ENCODE results near the gene MBD2. TPM values are rescaled to one million over a fixed set of nuclear protein-coding genes. Genes with fewer than 3 reads are reported as not detected.
"Not testable (repeated sequence)": the region's sequence is repeated elsewhere in the genome, so short reads cannot be mapped to it uniquely, and the experiment has no call there.

Gene MBD2
- total RNA-seq, 5 donors from 2014 or later (not counting 1 experiment from before 2014, with no cell fraction given): 83.8 to 107 (median 97.5) TPM

- ATAC-seq (replicated peaks in 1 of 4); H3K4me1 Mint-ChIP-seq; H3K9me3 ChIP-seq; H3K36me3 Mint-ChIP-seq; H3K4me3 Mint-ChIP-seq; H3K9me3 Mint-ChIP-seq; H3K27ac ChIP-seq (ENCODE audit: low read length); DNase-seq; H3K36me3 ChIP-seq (ENCODE audit: control insufficient read depth in 2 of 2, extremely low read depth in 1 of 2, insufficient read depth in 1 of 2, low read length in 1 of 2); H3K27me3 ChIP-seq (replicated peaks in 1 of 2; ENCODE audit: control insufficient read depth in 2 of 2, extremely low read depth in 1 of 2, insufficient read depth in 2 of 2, low read length in 1 of 2); H3K27ac Mint-ChIP-seq; H3K27me3 Mint-ChIP-seq; H3K4me1 ChIP-seq (ENCODE audit: control insufficient read depth in 1 of 2, extremely low read depth in 1 of 2, insufficient read depth in 2 of 2, low read length in 2 of 2); POLR2A ChIA-PET; H3K4me3 ChIP-seq (ENCODE audit: control insufficient read depth in 1 of 2, extremely low read depth in 1 of 2, low read length in 1 of 2): not testable (repeated sequence)
- CTCF ChIA-PET: interaction anchor here in 1 of 2 donors (0.7 kb wide), 1 partner anchor 1068 kb away, joined by 3 read pairs; no protein-coding TSS in a partner anchor
- no CpG with 5 or more reads among the region's 4 CpGs for WGBS (ENCODE audit: insufficient coverage)
Observed at GRCh38 chr18:54123720-54124440, 100.6 kb downstream of the MBD2 start.

DNA sequence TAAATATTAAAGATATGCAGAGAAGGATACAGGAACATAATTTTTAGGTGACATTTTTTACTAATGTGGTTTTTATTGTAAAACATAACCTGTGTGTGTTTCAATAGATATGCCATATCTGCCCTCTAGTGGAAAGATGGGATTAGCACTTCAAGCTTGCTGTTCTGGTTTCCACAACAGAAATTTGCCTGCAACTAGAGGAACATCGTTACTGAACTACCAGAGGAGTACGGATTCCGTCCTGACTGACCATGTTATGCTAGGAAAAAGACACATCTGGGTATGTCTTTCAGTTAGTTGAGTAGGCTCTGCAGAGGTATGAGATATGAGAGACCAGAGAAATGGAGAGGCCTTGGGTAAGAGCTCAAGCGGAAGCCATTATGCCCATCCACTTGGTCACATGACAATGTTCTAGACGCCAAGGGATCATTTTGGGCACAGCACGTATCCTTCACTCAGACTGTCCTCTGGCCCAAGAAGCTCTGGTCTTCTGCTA lies 104.9 kb downstream of the MBD2 start:
- CTCF ChIA-PET: interaction anchor here (0.5 to 1.4 kb wide), 8 partner anchors 13 to 552 kb away, joined by 3 to 4 read pairs (median 3); no protein-coding TSS in a partner anchor
- Mint-ChIP-seq H3K27me3 (peaks cover 4 to 9% of the 10 kb centered on the region in 2 donors), H3K4me3 (peak overlapping the region in 1 of 3 donors; percentile 7), H3K4me1 (peaks cover 2 to 5% (median 3%) of the 10 kb centered on the region in 3 donors), H3K9me3 (no peaks in the 10 kb centered on the region), H3K27ac (no peak overlapping the region), H3K36me3 (no peaks in the 10 kb centered on the region)
- Histone ChIP-seq H3K4me1 (ENCODE audit: control insufficient read depth in 1 of 2, extremely low read depth in 1 of 2, insufficient read depth in 2 of 2, low read length in 2 of 2) (no peaks in the 10 kb centered on the region), H3K27ac (ENCODE audit: low read length) (no peak overlapping the region), H3K4me3 (ENCODE audit: control insufficient read depth in 1 of 2, extremely low read depth in 1 of 2, low read length in 1 of 2) (no peak overlapping the region), H3K27me3 (replicated peaks in 1 of 2; ENCODE audit: control insufficient read depth in 2 of 2, extremely low read depth in 1 of 2, insufficient read depth in 2 of 2, low read length in 1 of 2) (no peaks in the 10 kb centered on the region), H3K36me3 (ENCODE audit: control insufficient read depth in 2 of 2, extremely low read depth in 1 of 2, insufficient read depth in 1 of 2, low read length in 1 of 2) (no peaks in the 10 kb centered on the region), H3K9me3 (no peaks in the 10 kb centered on the region)
- DNase-seq: peak in 3 of 35 experiments; percentile 4 to 60 (median 8)
- POLR2A ChIA-PET: no interaction called here
- 17% methylated on average over 4 of the region's 6 CpGs for WGBS (ENCODE audit: insufficient coverage)
- ATAC-seq (replicated peaks in 1 of 4): peak in 2 of 4 experiments; percentile 36 to 56

GRCh38 chr18:54117853-54118773 lies 106.4 kb downstream of the MBD2 start:
- no peak overlapping the region for H3K27ac Mint-ChIP-seq
- peaks cover 4 to 15% of the 10 kb centered on the region in 2 donors for H3K27me3 Mint-ChIP-seq
- H3K4me1 Mint-ChIP-seq: peaks cover 2 to 5% (median 3%) of the 10 kb centered on the region in 3 donors
- ChIA-PET POLR2A (no interaction called here), CTCF (interaction anchor here in 1 of 2 donors (0.5 kb wide), 1 partner anchor 707 kb away, joined by 3 read pairs; no protein-coding TSS in a partner anchor)
- no peak for ATAC-seq (replicated peaks in 1 of 4)
- H3K9me3 ChIP-seq: no peaks in the 10 kb centered on the region
- H3K27me3 ChIP-seq (replicated peaks in 1 of 2; ENCODE audit: control insufficient read depth in 2 of 2, extremely low read depth in 1 of 2, insufficient read depth in 2 of 2, low read length in 1 of 2): no peaks in the 10 kb centered on the region
- DNase-seq: no peak
- WGBS (ENCODE audit: insufficient coverage): 100% methylated on average over 1 of the region's 9 CpGs
- no peak overlapping the region for H3K4me3 ChIP-seq (ENCODE audit: control insufficient read depth in 1 of 2, extremely low read depth in 1 of 2, low read length in 1 of 2)
- no peaks in the 10 kb centered on the region for H3K36me3 ChIP-seq (ENCODE audit: control insufficient read depth in 2 of 2, extremely low read depth in 1 of 2, insufficient read depth in 1 of 2, low read length in 1 of 2)
- no peak overlapping the region for H3K4me3 Mint-ChIP-seq
- H3K27ac ChIP-seq (ENCODE audit: low read length): no peak overlapping the region
- no peaks in the 10 kb centered on the region for H3K9me3 Mint-ChIP-seq
- no peaks in the 10 kb centered on the region for H3K4me1 ChIP-seq (ENCODE audit: control insufficient read depth in 1 of 2, extremely low read depth in 1 of 2, insufficient read depth in 2 of 2, low read length in 2 of 2)
- no peaks in the 10 kb centered on the region for H3K36me3 Mint-ChIP-seq

- no peak for DNase-seq
- Histone ChIP-seq H3K4me3 (ENCODE audit: control insufficient read depth in 1 of 2, extremely low read depth in 1 of 2, low read length in 1 of 2) (no peak overlapping the region), H3K36me3 (ENCODE audit: control insufficient read depth in 2 of 2, extremely low read depth in 1 of 2, insufficient read depth in 1 of 2, low read length in 1 of 2) (no peaks in the 10 kb centered on the region), H3K4me1 (ENCODE audit: control insufficient read depth in 1 of 2, extremely low read depth in 1 of 2, insufficient read depth in 2 of 2, low read length in 2 of 2) (no peaks in the 10 kb centered on the region), H3K9me3 (no peaks in the 10 kb centered on the region), H3K27ac (ENCODE audit: low read length) (no peak overlapping the region), H3K27me3 (replicated peaks in 1 of 2; ENCODE audit: control insufficient read depth in 2 of 2, extremely low read depth in 1 of 2, insufficient read depth in 2 of 2, low read length in 1 of 2) (no peaks in the 10 kb centered on the region)
- Mint-ChIP-seq H3K4me3 (no peak overlapping the region), H3K9me3 (no peaks in the 10 kb centered on the region), H3K27ac (no peak overlapping the region), H3K27me3 (peaks cover 4 to 21% of the 10 kb centered on the region in 2 donors), H3K36me3 (no peaks in the 10 kb centered on the region), H3K4me1 (peaks cover 2 to 5% (median 3%) of the 10 kb centered on the region in 3 donors)
- POLR2A ChIA-PET: no interaction called here
- no peak for ATAC-seq (replicated peaks in 1 of 4)
- CTCF ChIA-PET: no interaction called here
- no CpG with 5 or more reads among the region's 3 CpGs for WGBS (ENCODE audit: insufficient coverage)
Observed at GRCh38 chr18:54116541-54117257, 107.8 kb downstream of the MBD2 start.

DNA sequence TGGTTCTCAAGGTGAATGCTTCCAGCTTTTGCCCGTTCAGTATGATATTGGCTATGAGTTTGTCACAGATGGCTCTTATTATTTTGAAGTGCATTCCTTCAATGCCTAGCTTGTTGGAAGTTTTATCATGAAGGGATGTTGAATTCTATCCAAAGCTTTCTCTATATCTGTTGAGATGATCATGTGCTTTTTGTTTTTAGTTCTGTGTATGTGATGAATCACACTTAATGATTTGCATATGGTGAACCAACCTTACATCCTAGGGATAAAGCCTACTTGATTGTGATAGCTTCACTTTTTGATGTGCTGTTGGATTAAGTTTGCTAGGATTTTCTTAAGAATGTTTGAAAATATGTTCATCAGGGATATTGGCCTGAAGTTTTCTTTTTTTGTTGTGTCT lies 112.1 kb downstream of the MBD2 start:
- Histone ChIP-seq H3K4me3 (ENCODE audit: control insufficient read depth in 1 of 2, extremely low read depth in 1 of 2, low read length in 1 of 2) (no peak overlapping the region), H3K27ac (ENCODE audit: low read length) (no peak overlapping the region), H3K27me3 (replicated peaks in 1 of 2; ENCODE audit: control insufficient read depth in 2 of 2, extremely low read depth in 1 of 2, insufficient read depth in 2 of 2, low read length in 1 of 2) (no peaks in the 10 kb centered on the region), H3K36me3 (ENCODE audit: control insufficient read depth in 2 of 2, extremely low read depth in 1 of 2, insufficient read depth in 1 of 2, low read length in 1 of 2) (no peaks in the 10 kb centered on the region), H3K4me1 (ENCODE audit: control insufficient read depth in 1 of 2, extremely low read depth in 1 of 2, insufficient read depth in 2 of 2, low read length in 2 of 2) (no peaks in the 10 kb centered on the region), H3K9me3 (peaks cover 2% of the 10 kb centered on the region)
- ATAC-seq (replicated peaks in 1 of 4) (no peak), DNase-seq (no peak)
- no peaks in the 10 kb centered on the region for H3K4me1 Mint-ChIP-seq
- ChIA-PET POLR2A (interaction anchor here in 1 of 2 donors (0.6 kb wide), 1 partner anchor 176 kb away, joined by 3 read pairs; no protein-coding TSS in a partner anchor), CTCF (interaction anchor here in 1 of 2 donors (0.7 kb wide), 1 partner anchor 10 kb away, joined by 7 read pairs; no protein-coding TSS in a partner anchor)
- no CpG with 5 or more reads among the region's 1 CpG for WGBS (ENCODE audit: insufficient coverage)
- H3K9me3 Mint-ChIP-seq: peaks cover 0 to 3% (median 0%) of the 10 kb centered on the region in 3 donors
- peaks cover 4 to 25% of the 10 kb centered on the region in 2 donors for H3K27me3 Mint-ChIP-seq
- H3K27ac Mint-ChIP-seq: no peak overlapping the region
- H3K36me3 Mint-ChIP-seq: no peaks in the 10 kb centered on the region
- H3K4me3 Mint-ChIP-seq: no peak overlapping the region

All from T-cell (primary cell).